Measurements from ENCODE around the gene A4GALT.
A peak's percentile ranks its signal among the peaks of the same experiment; 100 is the strongest.
"Not testable (repeated sequence)": the region's sequence is repeated elsewhere in the genome, so short reads cannot be mapped to it uniquely, and the experiment has no call there.

A4GALT gene

GRCh38 chr22:42683578-42684283, 36.9 kb downstream of the A4GALT start:
- no peak for DNase-seq (ENCODE audit: low read depth)

GRCh38 chr22:42682113-42682851, 38.4 kb downstream of the A4GALT start:
- DNase-seq (ENCODE audit: low read depth), result no peak

- peak; percentile 96 for DNase-seq (ENCODE audit: low read depth)
Measured at GRCh38 chr22:42680648-42681047, 40.0 kb downstream of the A4GALT start.

GRCh38 chr22:42679691-42680090, 41.0 kb downstream of the A4GALT start:
- no peak for DNase-seq (ENCODE audit: low read depth)

GRCh38 chr22:42678894-42679293, 41.8 kb downstream of the A4GALT start:
- no peak for DNase-seq (ENCODE audit: low read depth)

- not testable (repeated sequence) for DNase-seq (ENCODE audit: low read depth)
Measured at GRCh38 chr22:42677936-42678335, 42.7 kb downstream of the A4GALT start.

- no peak for DNase-seq (ENCODE audit: low read depth)
Measured at GRCh38 chr22:42676059-42676607, 44.5 kb downstream of the A4GALT start.

GRCh38 chr22:42673898-42674401, 46.7 kb downstream of the A4GALT start:
- DNase-seq (ENCODE audit: low read depth), result no peak

GRCh38 chr22:42673071-42673470, 47.6 kb downstream of the A4GALT start:
- not testable (repeated sequence) for DNase-seq (ENCODE audit: low read depth)

- no peak for DNase-seq (ENCODE audit: low read depth)
Measured at GRCh38 chr22:42670921-42671709, 49.6 kb downstream of the A4GALT start.

- DNase-seq (ENCODE audit: low read depth), result no peak
Measured at GRCh38 chr22:42670046-42670445, 50.6 kb downstream of the A4GALT start.

GRCh38 chr22:42666393-42666792, 54.3 kb downstream of the A4GALT start:
- DNase-seq (ENCODE audit: low read depth), result not testable (repeated sequence)

- no peak for DNase-seq (ENCODE audit: low read depth)
Measured at GRCh38 chr22:42664976-42665831, 55.5 kb downstream of the A4GALT start.

- no peak for DNase-seq (ENCODE audit: low read depth)
Measured at GRCh38 chr22:42661985-42662831, 58.5 kb downstream of the A4GALT start.

GRCh38 chr22:42656578-42656977, 64.1 kb downstream of the A4GALT start:
- DNase-seq (ENCODE audit: low read depth), result no peak

GRCh38 chr22:42655693-42656092, 65.0 kb downstream of the A4GALT start:
- DNase-seq (ENCODE audit: low read depth), result no peak

- no peak for DNase-seq (ENCODE audit: low read depth)
Measured at GRCh38 chr22:42654436-42655073, 66.1 kb downstream of the A4GALT start.

GRCh38 chr22:42653999-42654398, 66.7 kb downstream of the A4GALT start:
- no peak for DNase-seq (ENCODE audit: low read depth)

- no peak for DNase-seq (ENCODE audit: low read depth)
Measured at GRCh38 chr22:42651134-42651533, 69.5 kb downstream of the A4GALT start.
